IPS DF 19.7 (cell line): ENCODE measurements around the gene CD200R1L.

Experiments
- DNase-seq: peaks from one replicate; pipeline ENCODE4 v3.0.0-alpha.2; 2013; ENCODE audit warnings: low read depth, low spot score

CD200R1L gene

GRCh38 chr3:112822064-112823055, 24.3 kb downstream of the CD200R1L start:
- DNase-seq: no peak

DNA sequence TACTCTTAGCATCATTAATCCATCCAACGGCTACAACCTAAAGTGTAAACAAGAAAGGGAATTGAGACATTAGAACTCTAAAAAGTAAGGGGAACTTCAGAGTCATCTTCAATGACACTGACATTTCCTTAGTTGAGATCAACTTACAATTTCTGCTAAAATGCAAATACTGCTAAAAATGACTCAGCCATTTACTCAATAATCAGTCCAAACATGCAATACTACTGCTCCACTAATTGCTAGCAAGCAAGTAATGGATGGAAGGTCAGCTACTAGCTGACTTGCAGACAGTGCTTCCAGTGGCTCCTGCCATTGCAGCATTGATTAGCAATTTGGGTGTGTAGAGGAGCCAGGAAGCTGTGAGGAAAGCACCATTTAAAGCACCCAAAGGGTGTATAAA, 28.4 kb downstream of the CD200R1L start:
- DNase-seq: no peak

- DNase-seq: no peak
Observed at GRCh38 chr3:112817797-112818196, 28.9 kb downstream of the CD200R1L start.

DNA sequence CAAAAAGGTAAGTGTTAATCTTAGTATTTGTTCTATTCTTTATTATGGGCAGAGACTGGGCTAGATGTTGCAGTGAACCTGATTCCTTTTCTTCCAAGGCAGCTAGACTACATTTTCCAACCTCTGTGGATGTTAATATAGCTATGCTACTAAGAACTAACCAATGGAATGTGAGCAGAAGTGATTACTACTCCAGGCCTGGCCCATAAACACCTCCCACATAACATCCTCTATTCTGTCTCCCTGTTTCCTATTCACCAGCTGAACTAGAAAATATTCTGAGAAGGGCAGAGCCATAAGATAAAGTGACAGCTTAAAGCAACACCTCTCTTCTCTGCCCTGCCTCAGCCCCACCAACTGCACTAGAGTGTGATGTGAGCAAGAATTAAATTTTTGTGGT, 29.4 kb downstream of the CD200R1L start:
- DNase-seq: no peak

GRCh38 chr3:112815981-112816380, 30.7 kb downstream of the CD200R1L start:
- no peak for DNase-seq

DNA sequence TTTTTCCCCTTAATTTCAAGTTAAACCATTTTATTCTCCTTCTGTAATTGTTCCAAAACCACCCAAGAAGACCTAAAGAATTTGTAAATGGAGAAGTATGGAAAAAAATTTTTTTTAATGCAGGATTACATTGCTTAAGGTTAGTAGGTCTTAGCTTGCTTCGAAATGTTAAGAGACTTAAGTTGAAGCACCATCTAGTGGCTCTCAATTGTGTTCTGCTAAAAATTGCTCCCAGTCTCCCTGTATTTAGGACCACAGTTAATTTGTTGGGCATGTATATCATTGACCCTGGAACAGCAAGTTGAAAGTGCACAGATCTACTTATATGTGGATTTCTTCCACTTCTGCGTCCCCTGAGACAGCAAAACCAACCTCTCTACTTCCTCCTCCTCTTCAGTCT, 32.4 kb downstream of the CD200R1L start:
- DNase-seq: no peak

- DNase-seq: no peak
Observed at GRCh38 chr3:112813723-112814171, 32.9 kb downstream of the CD200R1L start.

DNA sequence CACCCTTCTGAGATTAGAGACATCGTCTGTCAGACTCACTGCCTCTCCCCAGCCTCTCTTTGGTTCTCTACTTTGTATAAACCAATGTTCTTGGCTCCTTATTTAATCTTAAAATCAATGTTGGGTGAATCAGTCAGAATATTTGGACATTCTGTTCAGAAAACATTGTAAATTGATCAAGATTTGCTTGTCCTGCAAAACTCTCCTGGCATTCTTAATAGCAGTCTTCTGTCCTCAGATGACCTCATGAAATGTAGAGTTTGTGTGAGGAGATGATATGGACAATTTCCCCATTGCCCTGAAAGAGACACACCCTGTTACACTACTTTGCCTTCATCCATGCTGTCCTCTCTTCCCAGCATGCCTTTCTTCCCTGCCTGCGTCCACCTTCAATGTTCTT, 33.6 kb downstream of the CD200R1L start:
- no peak for DNase-seq

DNA sequence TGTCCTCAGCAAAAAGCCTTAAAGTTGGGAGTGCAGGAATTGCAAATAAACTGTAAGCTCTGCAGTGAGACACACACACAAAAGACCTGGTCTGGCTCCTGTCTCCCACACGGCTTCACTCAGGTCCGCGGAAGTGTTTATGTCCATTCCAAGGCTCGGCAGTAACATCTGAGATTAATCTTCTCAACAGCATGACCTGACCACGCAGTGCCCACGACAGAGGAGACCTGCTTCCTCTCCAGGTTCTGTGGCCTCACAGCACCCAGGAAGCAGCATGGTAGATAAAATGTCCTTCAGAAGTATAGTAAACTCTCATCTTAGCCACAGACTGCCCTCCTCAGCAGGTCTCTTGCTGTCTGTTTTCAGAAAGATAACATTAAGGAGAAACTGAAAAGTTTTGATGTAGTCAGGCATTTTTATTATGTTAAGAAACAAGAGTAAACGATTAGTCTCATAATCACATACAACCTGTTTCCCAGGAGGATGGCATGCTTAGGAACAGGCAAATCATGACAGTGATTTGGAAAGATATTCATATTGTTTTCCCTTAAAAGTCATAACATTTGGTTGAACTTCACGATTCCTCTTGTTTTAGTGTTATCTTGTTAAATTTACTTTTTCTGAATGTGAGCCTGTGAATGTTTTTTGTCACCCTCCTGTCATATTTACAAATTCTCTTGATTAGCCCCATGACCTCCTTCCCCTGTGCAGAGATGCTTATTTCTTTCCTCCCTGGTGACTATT, 34.6 kb downstream of the CD200R1L start:
- no peak for DNase-seq

- no peak for DNase-seq
Observed at GRCh38 chr3:112811131-112811884, 35.4 kb downstream of the CD200R1L start.

DNA sequence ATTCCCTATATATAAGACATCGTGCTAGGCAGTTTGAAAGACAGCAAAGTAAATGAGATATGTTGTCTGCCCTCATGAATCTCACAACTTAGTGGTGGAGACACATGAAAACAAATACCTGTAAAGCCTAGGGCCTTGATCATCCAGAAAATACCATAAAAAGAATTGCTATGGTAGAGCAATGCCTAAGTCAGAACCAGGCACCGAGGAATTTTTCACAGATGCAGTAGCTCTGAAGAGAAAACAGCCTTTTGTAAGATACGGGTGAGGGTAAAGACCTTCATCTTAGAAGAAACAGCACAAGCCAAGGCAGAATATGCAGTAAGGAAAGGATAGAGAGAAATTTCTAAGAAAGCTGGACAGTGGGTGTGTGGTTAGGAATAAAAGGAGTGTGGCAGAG, 36.1 kb downstream of the CD200R1L start:
- no peak for DNase-seq

- DNase-seq: no peak
Observed at GRCh38 chr3:112808136-112808535, 38.5 kb downstream of the CD200R1L start.

DNA sequence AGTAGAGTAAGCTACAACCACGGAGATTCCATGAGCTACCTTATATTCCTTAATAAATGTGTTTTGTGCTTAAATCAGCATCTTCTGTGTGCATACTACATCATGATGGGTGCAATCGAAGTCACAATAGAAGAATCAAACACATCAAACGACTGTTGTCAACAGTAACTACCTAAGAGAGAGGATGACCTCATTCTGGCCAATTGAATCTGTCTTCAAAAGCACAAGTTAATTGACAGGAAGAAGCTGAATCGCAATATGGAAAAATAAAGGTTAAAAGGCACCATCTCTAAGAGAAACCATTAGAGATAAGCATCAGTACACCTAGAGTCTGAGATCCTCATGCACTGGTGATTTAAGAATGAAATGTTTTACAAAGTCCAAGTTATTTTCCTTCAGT, 39.0 kb downstream of the CD200R1L start:
- DNase-seq: no peak

- no peak for DNase-seq
Observed at GRCh38 chr3:112806903-112807302, 39.8 kb downstream of the CD200R1L start.

GRCh38 chr3:112805126-112805525, 41.5 kb downstream of the CD200R1L start:
- no peak for DNase-seq

GRCh38 chr3:112804021-112804420, 42.6 kb downstream of the CD200R1L start:
- DNase-seq: no peak

- no peak for DNase-seq
Observed at GRCh38 chr3:112803467-112803866, 43.2 kb downstream of the CD200R1L start.

GRCh38 chr3:112802338-112802737, 44.3 kb downstream of the CD200R1L start:
- no peak for DNase-seq

- no peak for DNase-seq
Observed at GRCh38 chr3:112799946-112800345, 46.7 kb downstream of the CD200R1L start.

GRCh38 chr3:112794622-112795172, 52.0 kb downstream of the CD200R1L start:
- no peak for DNase-seq

GRCh38 chr3:112793326-112794081, 53.2 kb downstream of the CD200R1L start:
- DNase-seq: no peak
